ENCODE results near the gene CAVIN3.
A peak's percentile ranks its signal among the peaks of the same experiment; 100 is the strongest.

Gene CAVIN3

GRCh38 chr11:6356503-6357055 lies 36.3 kb upstream of the CAVIN3 start:
- Histone ChIP-seq H3K27ac (ENCODE audit: low read depth, low read length, poor library complexity, severe bottlenecking) (no peak overlapping the region), H3K9me2 (ENCODE audit: low read depth, low read length) (no peaks in the 10 kb centered on the region), H3K36me3 (ENCODE audit: insufficient read depth, low read length) (no peaks in the 10 kb centered on the region), H3F3A (ENCODE audit: insufficient read depth, low read length) (no peaks in the 10 kb centered on the region), H3K4me2 (ENCODE audit: low read length) (no peak overlapping the region), H2AFZ (ENCODE audit: low read length) (no peak overlapping the region), H3K4me3 (ENCODE audit: low read depth, low read length, poor library complexity, severe bottlenecking) (no peak overlapping the region), H3K9me3 (ENCODE audit: low read length) (no peaks in the 10 kb centered on the region), H4K20me1 (ENCODE audit: insufficient read depth, low read length) (no peaks in the 10 kb centered on the region), H3K79me2 (ENCODE audit: insufficient read depth, low read length) (no peaks in the 10 kb centered on the region), H3K4me1 (ENCODE audit: insufficient read depth, low read length, severe bottlenecking) (no peaks in the 10 kb centered on the region), H3K9ac (ENCODE audit: low read length) (no peak overlapping the region), H3K27me3 (ENCODE audit: insufficient read depth, low read length) (no peaks in the 10 kb centered on the region)
- TF ChIP-seq EZH2 (IDR thresholded peaks at IDR 0.05; ENCODE audit: borderline replicate concordance, low read length) (no peak), CTCF (IDR thresholded peaks at IDR 0.05; ENCODE audit: low read length) (no peak)

DNA sequence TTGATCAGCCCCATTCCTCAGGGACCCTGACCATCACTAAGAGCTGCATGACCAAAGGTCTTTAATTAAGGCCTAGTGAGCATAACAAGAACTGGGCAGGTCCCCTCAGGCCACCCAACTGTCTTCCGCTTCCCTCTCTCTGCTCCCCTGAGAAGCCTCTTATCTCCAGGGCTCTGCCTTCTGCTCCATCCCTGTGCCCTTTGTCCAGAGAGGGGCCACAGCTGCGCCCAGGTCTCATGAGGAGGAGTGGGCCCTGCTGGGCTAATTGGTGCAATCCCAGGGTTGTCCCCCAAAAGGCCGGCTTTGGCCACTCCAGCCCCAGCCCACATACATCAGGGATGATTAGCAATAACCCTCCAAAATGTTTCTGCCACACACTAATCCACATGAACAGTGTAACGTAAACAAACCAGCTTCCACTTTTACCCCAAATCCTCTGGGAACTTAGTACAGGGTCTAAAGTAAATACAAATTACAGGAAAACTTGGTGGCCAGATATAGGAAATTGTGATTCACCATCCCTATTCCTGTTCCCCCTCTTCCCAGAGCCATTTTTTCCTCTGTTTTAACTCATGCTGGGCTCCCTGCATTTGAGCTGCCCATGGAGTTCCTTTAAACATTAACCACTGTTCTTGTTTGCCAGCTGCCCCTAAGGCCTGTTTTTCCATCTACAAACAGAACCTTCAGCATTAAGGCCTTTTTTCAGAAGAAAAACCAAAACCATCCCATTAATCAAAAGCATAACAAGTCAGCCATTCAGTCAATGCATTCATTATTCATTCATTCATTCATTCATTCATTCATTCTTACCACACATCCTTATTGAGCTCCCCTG lies 34.6 kb upstream of the CAVIN3 start:
- Histone ChIP-seq H3K4me2 (ENCODE audit: low read length) (no peak overlapping the region), H3K36me3 (ENCODE audit: insufficient read depth, low read length) (no peaks in the 10 kb centered on the region), H3K79me2 (ENCODE audit: insufficient read depth, low read length) (no peaks in the 10 kb centered on the region), H2AFZ (ENCODE audit: low read length) (no peak overlapping the region), H3F3A (ENCODE audit: insufficient read depth, low read length) (no peaks in the 10 kb centered on the region), H4K20me1 (ENCODE audit: insufficient read depth, low read length) (no peaks in the 10 kb centered on the region), H3K9me3 (ENCODE audit: low read length) (no peaks in the 10 kb centered on the region), H3K9me2 (ENCODE audit: low read depth, low read length) (no peaks in the 10 kb centered on the region), H3K4me3 (ENCODE audit: low read depth, low read length, poor library complexity, severe bottlenecking) (no peak overlapping the region), H3K9ac (ENCODE audit: low read length) (no peak overlapping the region), H3K4me1 (ENCODE audit: insufficient read depth, low read length, severe bottlenecking) (no peaks in the 10 kb centered on the region), H3K27ac (ENCODE audit: low read depth, low read length, poor library complexity, severe bottlenecking) (no peak overlapping the region), H3K27me3 (ENCODE audit: insufficient read depth, low read length) (no peaks in the 10 kb centered on the region)
- no peak for TF ChIP-seq CTCF (IDR thresholded peaks at IDR 0.05; ENCODE audit: low read length)
- TF ChIP-seq EZH2 (IDR thresholded peaks at IDR 0.05; ENCODE audit: borderline replicate concordance, low read length), result no peak

- H3K4me3 ChIP-seq (ENCODE audit: low read depth, low read length, poor library complexity, severe bottlenecking), result no peak overlapping the region
- no peak overlapping the region for H3K9ac ChIP-seq (ENCODE audit: low read length)
- H4K20me1 ChIP-seq (ENCODE audit: insufficient read depth, low read length), result no peaks in the 10 kb centered on the region
- H3K79me2 ChIP-seq (ENCODE audit: insufficient read depth, low read length), result no peaks in the 10 kb centered on the region
- no peaks in the 10 kb centered on the region for H3F3A ChIP-seq (ENCODE audit: insufficient read depth, low read length)
- peak; percentile 90 for TF ChIP-seq CTCF (IDR thresholded peaks at IDR 0.05; ENCODE audit: low read length)
- TF ChIP-seq EZH2 (IDR thresholded peaks at IDR 0.05; ENCODE audit: borderline replicate concordance, low read length), result no peak
- no peaks in the 10 kb centered on the region for H3K36me3 ChIP-seq (ENCODE audit: insufficient read depth, low read length)
- H3K9me2 ChIP-seq (ENCODE audit: low read depth, low read length), result no peaks in the 10 kb centered on the region
- no peaks in the 10 kb centered on the region for H3K27me3 ChIP-seq (ENCODE audit: insufficient read depth, low read length)
- no peaks in the 10 kb centered on the region for H3K9me3 ChIP-seq (ENCODE audit: low read length)
- H2AFZ ChIP-seq (ENCODE audit: low read length), result no peak overlapping the region
- no peaks in the 10 kb centered on the region for H3K4me1 ChIP-seq (ENCODE audit: insufficient read depth, low read length, severe bottlenecking)
- no peak overlapping the region for H3K27ac ChIP-seq (ENCODE audit: low read depth, low read length, poor library complexity, severe bottlenecking)
- no peak overlapping the region for H3K4me2 ChIP-seq (ENCODE audit: low read length)
These were observed 33.2 kb upstream of the CAVIN3 start for GRCh38 chr11:6353367-6353987.
